Gastrocnemius medialis (tissue), 4 donors: ENCODE data around the gene GAPDH. TPM values are rescaled to one million over a fixed set of nuclear protein-coding genes. Genes with fewer than 3 reads are reported as not detected.
A peak's percentile ranks its signal among the peaks of the same experiment; 100 is the strongest.

Experiments
- ATAC-seq, 2 donors: fragments of 150-250 bp; one replicate each; pipeline ENCODE4 v1.9.1; 2016
- DNase-seq, 2 donors: peaks; one replicate each; pipeline ENCODE4 v3.0.0-alpha.2; 2019
- H3K27ac ChIP-seq, 4 donors: fragments of 200-600 bp; sonication (generic); 1 replicate in 1 of 4; 2 replicates in 3 of 4; pipeline ENCODE4 v1.5.1; 2016 to 2018; ENCODE audit warnings: mild to moderate bottlenecking in 2 of 4, moderate library complexity in 1 of 4
- H3K27me3 ChIP-seq, 3 donors: fragments of 200-600 bp; sonication (generic) in 2 of 3; 1 replicate in 1 of 3; 2 replicates in 2 of 3; pipeline versions ENCODE4 v1.5.1 to v1.6.0; 2016 to 2019; ENCODE audit warnings: mild to moderate bottlenecking in 1 of 3, moderate library complexity in 1 of 3
- H3K36me3 ChIP-seq, 2 donors: fragments of 200-600 bp; sonication (generic) in 1 of 2; one replicate each; pipeline ENCODE4 v1.5.1; 2017 to 2018
- H3K4me1 ChIP-seq, 2 donors: fragments of 200-600 bp; sonication (generic) in 1 of 2; one replicate each; pipeline ENCODE4 v1.5.1; 2016 to 2017; ENCODE audit warnings: mild to moderate bottlenecking in 2 of 2
- H3K4me3 ChIP-seq, 4 donors: fragments of 200-600 bp; sonication (generic) in 3 of 4; 1 replicate in 1 of 4; 2 replicates in 3 of 4; pipeline ENCODE4 v1.5.1; 2016 to 2019; ENCODE audit warnings: mild to moderate bottlenecking in 2 of 4
- H3K9me3 ChIP-seq, 3 donors: fragments of 200-600 bp; sonication (generic) in 2 of 3; 1 replicate in 1 of 3; 2 replicates in 2 of 3; pipeline ENCODE4 v1.5.1; 2016 to 2019
- CTCF ChIP-seq, 5 experiments: fragments of 450-650 bp in 3 of 5; fragments of 200-600 bp in 2 of 5; sonication (generic) in 2 of 5; IDR thresholded peaks in 4 of 5; conservative IDR thresholded peaks in 1 of 5; 1 replicate in 4 of 5; 2 replicates in 1 of 5; pipeline ENCODE4 v1.5.1; 2016 to 2019; ENCODE audit warnings: antibody characterized with exemption in 5 of 5, mild to moderate bottlenecking in 3 of 5, moderate library complexity in 3 of 5
- POLR2A ChIP-seq, 2 donors: fragments of 450-650 bp; IDR thresholded peaks; one replicate each; pipeline ENCODE4 v1.6.1; 2017; ENCODE audit warnings: antibody characterized with exemption in 2 of 2, mild to moderate bottlenecking in 2 of 2, moderate library complexity in 2 of 2
- in situ Hi-C, 4 donors: fragments of 200-750 bp; cut with MboI; loops; one replicate each; pipeline versions ENCODE4 v1.15.0 to v1.8.0; 2017; ENCODE audit warnings: low sequenced_read_pairs in 4 of 4
- intact Hi-C: fragments of 100-400 bp; cut with DNase I; formaldehyde crosslinking; loops from one replicate; pipeline ENCODE4 v1.15.1; 2023; ENCODE audit warnings: low total_unique reads
- total RNA-seq, 4 donors: library from RNA; depleted of rRNA; stranded (reverse); fragments of >200 nt; gene quantifications; one replicate each; pipeline versions ENCODE4 v1.1.0 to v1.2.3, GENCODE V29; 2016

GAPDH gene
- total RNA-seq, 4 donors from 2014 or later, result 11,241 to 15,891 (median 13,472) TPM

- no peak for DNase-seq
- Histone ChIP-seq H3K36me3 (peaks cover 0 to 32% of the 10 kb centered on the region in 2 donors), H3K4me3 (no peak overlapping the region), H3K9me3 (no peaks in the 10 kb centered on the region), H3K27ac (no peak overlapping the region), H3K4me1 (peaks cover 27 to 43% of the 10 kb centered on the region in 2 donors), H3K27me3 (no peaks in the 10 kb centered on the region)
- in situ Hi-C loops, result loop anchor here in 2 of 4 donors (10.0 to 25.0 kb wide), 2 partner anchors 121 to 134 kb away; no protein-coding TSS in a partner anchor
- TF ChIP-seq CTCF (IDR thresholded peaks at IDR 0.05 in 4 of 5, conservative IDR thresholded peaks at IDR 0.05 in 1 of 5) (no peak), POLR2A (IDR thresholded peaks at IDR 0.05) (no peak)
- intact Hi-C loops, result no loop called here
- ATAC-seq, result no peak
These were observed 11.7 kb downstream of the GAPDH start for GRCh38 chr12:6546016-6546415.

- intact Hi-C loops, result no loop called here
- no peaks in the 10 kb centered on the region for H3K9me3 ChIP-seq
- TF ChIP-seq POLR2A (IDR thresholded peaks at IDR 0.05) (no peak), CTCF (IDR thresholded peaks at IDR 0.05 in 4 of 5, conservative IDR thresholded peaks at IDR 0.05 in 1 of 5) (no peak)
- H3K36me3 ChIP-seq, result peaks cover 0 to 32% of the 10 kb centered on the region in 2 donors
- H3K4me1 ChIP-seq, result peaks cover 34 to 49% of the 10 kb centered on the region in 2 donors
- in situ Hi-C loops, result loop anchor here in 2 of 4 donors (10.0 to 25.0 kb wide), 2 partner anchors 123 to 135 kb away; no protein-coding TSS in a partner anchor
- no peak for ATAC-seq
- H3K27me3 ChIP-seq, result no peaks in the 10 kb centered on the region
- no peak for DNase-seq
- H3K27ac ChIP-seq, result peak overlapping the region in 2 of 4 donors; percentile 90 to 92
- no peak overlapping the region for H3K4me3 ChIP-seq
These were observed 13.2 kb downstream of the GAPDH start for GRCh38 chr12:6547566-6547965.

- in situ Hi-C loops, result loop anchor here in 2 of 4 donors (10.0 to 25.0 kb wide), 2 partner anchors 123 to 136 kb away; no protein-coding TSS in a partner anchor
- TF ChIP-seq CTCF (IDR thresholded peaks at IDR 0.05 in 4 of 5, conservative IDR thresholded peaks at IDR 0.05 in 1 of 5) (no peak), POLR2A (IDR thresholded peaks at IDR 0.05) (no peak)
- Histone ChIP-seq H3K27ac (peak overlapping the region; percentile 41 to 93 (median 91)), H3K4me3 (no peak overlapping the region), H3K27me3 (no peaks in the 10 kb centered on the region), H3K4me1 (peaks cover 38 to 53% of the 10 kb centered on the region in 2 donors), H3K9me3 (no peaks in the 10 kb centered on the region), H3K36me3 (peaks cover 0 to 32% of the 10 kb centered on the region in 2 donors)
- ATAC-seq (no peak), DNase-seq (peak in 1 of 2 donors; percentile 22)
- intact Hi-C loops, result no loop called here
These were observed 13.7 kb downstream of the GAPDH start for GRCh38 chr12:6547987-6548386.

- intact Hi-C loops (no loop called here), in situ Hi-C loops (loop anchor here in 2 of 4 donors (10.0 to 25.0 kb wide), 2 partner anchors 124 to 136 kb away; no protein-coding TSS in a partner anchor)
- H3K4me3 ChIP-seq, result no peak overlapping the region
- H3K36me3 ChIP-seq, result peaks cover 0 to 32% of the 10 kb centered on the region in 2 donors
- no peaks in the 10 kb centered on the region for H3K9me3 ChIP-seq
- peak overlapping the region; percentile 41 to 93 (median 91) for H3K27ac ChIP-seq
- H3K4me1 ChIP-seq, result peaks cover 44 to 57% of the 10 kb centered on the region in 2 donors
- DNase-seq (peak in 1 of 2 donors; percentile 12), ATAC-seq (no peak)
- H3K27me3 ChIP-seq, result no peaks in the 10 kb centered on the region
- TF ChIP-seq POLR2A (IDR thresholded peaks at IDR 0.05) (no peak), CTCF (IDR thresholded peaks at IDR 0.05 in 4 of 5, conservative IDR thresholded peaks at IDR 0.05 in 1 of 5) (no peak)
These were observed 14.2 kb downstream of the GAPDH start for GRCh38 chr12:6548556-6548955.
